ENCODE data around the gene CFAP92. TPM values are rescaled to one million over a fixed set of nuclear protein-coding genes. Genes with fewer than 3 reads are reported as not detected.
"Not testable (repeated sequence)": the region's sequence is repeated elsewhere in the genome, so short reads cannot be mapped to it uniquely, and the experiment has no call there.

The CFAP92 gene
- total RNA-seq, 1 experiment from 2014 or later = 0.50 TPM

DNA sequence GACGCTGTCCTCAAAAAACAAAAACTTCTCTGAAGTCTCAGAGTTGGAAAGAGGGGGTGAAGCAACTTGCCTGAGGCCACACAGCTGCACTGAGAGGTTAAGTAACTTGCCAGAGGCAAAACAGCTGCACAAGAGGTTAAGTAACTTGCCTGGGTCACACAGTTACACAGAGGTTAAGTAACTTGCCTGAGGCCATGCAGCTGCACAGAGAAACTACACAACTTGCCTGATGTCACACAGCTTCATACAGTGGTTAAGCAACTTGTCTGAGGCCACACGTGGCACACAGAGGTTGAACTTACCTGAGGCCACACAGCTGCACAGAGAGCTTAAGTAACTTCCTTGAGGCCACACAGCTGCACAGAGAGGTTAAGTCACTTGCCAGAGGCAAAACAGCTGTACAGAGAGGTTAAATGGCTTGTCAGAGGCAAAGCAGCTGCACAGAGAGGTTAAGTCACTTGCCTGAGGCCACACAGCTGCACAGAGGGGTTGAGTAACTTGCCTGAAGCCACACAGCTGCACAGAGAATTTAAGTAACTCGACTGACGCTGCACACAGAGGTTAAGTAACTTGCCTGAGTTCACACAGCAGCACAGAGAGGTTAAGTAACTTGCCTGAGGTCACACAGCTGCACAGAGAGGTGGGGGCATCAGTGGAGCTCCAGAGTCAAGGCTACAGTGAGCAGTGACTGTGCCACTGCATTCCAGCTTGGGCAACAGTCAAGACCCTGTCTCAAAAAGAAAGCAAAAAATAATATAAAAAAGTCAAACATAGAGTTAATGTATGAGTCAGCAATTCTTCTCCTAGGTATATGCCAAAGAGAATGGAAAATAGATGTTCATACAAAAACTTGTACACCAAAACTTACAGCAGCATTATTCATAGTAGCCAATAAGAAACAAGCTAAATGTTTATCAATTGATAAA lies 126.4 kb downstream of the CFAP92 start:
- DNase-seq (ENCODE audit: low spot score) = no peak

DNA sequence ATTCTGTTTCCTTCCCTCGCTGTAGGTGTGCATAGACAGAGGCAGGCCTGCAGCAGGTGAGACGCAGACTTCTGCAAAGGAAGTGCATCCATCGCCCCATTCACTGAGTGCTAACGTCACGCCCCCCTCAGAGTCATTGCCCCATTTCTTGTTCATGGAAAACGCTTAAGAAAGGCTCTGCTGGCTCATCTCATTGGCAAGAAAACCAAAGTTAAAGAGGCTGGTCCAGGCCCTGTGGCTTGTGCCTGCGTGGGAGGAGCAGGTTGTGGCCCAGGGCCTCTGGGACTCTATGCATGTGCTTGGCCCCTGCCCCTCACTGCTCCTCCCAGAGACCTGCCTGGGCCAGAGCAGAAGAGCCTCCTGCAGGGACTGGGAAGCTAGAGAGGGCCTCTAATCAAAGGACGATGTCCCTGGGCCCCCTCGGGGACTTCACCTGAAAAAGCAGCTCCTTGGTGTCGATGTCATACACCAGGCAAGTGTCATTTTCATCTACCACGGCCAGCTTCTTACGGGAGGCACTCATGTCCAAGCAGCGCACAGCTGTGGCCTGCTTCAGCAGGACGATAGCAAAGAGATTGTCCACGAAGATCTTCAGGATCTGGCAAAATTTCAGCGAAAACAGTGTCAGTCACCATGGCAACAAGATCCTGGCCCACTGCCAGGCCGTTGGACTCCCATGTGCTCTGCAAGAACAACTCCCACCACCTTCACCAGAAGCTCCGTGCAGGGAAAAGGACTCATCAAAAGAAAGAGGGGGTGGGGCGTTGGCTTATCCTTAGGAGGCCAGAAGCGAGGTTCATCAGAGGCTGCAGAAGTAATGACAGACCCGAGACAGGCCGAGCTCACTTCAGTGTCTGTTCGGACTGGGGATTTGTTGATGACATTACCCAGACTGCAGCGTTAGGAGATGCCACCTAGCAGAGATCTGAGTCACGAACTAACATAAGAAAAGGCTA lies 128.7 kb downstream of the CFAP92 start:
- DNase-seq (ENCODE audit: low spot score) = not testable (repeated sequence)

DNA sequence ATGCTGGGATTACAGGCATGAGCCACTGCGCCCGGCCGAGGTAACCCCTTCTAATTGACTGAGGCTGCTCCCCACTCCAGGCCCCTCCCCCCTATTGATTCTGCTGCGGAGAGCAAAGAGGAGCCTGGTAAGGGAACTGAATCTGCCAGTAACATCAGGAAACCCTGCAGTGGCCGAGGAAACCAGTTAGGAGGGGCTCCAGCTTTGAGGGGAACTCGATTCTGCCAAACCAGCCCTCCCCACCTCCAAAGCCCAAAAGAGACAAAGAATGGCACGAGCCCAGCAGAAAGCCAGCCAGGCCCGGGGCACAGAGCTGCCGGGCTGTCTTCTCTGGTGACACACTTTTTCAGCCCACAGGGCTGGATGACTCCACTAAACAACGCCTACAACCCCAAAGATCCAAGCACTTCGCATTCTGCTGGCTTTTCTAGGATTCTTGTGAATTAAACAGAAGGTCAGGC lies 129.5 kb downstream of the CFAP92 start:
- no peak for DNase-seq (ENCODE audit: low spot score)

DNA sequence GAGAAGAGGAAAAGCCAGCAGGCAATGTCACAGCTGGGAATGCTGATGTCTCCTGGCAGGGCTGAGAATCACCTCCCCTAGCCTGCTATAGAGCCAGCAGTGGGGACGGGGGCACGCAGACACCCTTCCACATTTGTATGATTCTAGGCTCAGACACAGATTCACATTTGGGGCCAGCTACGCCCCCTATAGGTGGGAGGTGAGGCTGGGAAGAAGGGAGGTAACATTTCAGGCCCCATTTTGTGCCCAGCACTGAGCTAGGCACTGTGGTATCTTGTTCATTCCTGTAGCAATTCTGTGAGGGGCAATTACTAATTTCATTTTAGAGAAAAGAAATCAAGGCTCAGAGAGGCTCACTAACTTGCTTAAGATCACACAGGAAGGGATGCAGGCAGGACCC lies 130.3 kb downstream of the CFAP92 start:
- DNase-seq (ENCODE audit: low spot score) = no peak

- DNase-seq (ENCODE audit: low spot score) = no peak
Observed at GRCh38 chr3:128861491-128861890, 132.4 kb downstream of the CFAP92 start.

Other genes starting within 250 kb of the CFAP92 start
- 16.6 and 31.9 TPM in 2 replicates for gene ACAD9, start 114.5 kb downstream of the CFAP92 start, total RNA-seq (2014; rRNA removed; shearing (Covaris generic))
- 0.27 and 1.2 TPM in 2 replicates for gene EFCC1, start 7.2 kb upstream of the CFAP92 start, total RNA-seq (2014; rRNA removed; shearing (Covaris generic))
- not detected in 2 replicates for gene GP9, start 66.7 kb upstream of the CFAP92 start, total RNA-seq (2014; rRNA removed; shearing (Covaris generic))
- gene RAB43, start 127.7 kb upstream of the CFAP92 start, total RNA-seq (2014; rRNA removed; shearing (Covaris generic)) = 13.0 and 15.9 TPM in 2 replicates
- gene ISY1, start 167.0 kb upstream of the CFAP92 start, total RNA-seq (2014; rRNA removed; shearing (Covaris generic)) = 51.2 and 54.9 TPM in 2 replicates
- gene CNBP, start 189.8 kb upstream of the CFAP92 start, total RNA-seq (2014; rRNA removed; shearing (Covaris generic)) = 336 and 394 TPM in 2 replicates